NK-92 treated with Interleukin-12 subunit alpha and Interleukin-12 subunit beta, amount 100 ng/mL, for 24 hours (cell line): ENCODE measurements around the gene NUDT22.

Experiments used
- DNase-seq: peaks from one replicate; lab custom pipeline; 2025; lab: John Stamatoyannopoulos, UW

NUDT22 gene

GRCh38 chr11:64255135-64256128, 29.4 kb downstream of the NUDT22 start:
- no peak for DNase-seq

- DNase-seq, result no peak
Measured at GRCh38 chr11:64256300-64256699, 30.2 kb downstream of the NUDT22 start.

GRCh38 chr11:64258356-64258755, 32.3 kb downstream of the NUDT22 start:
- DNase-seq, result no peak

- no peak for DNase-seq
Measured at GRCh38 chr11:64258946-64259532, 33.0 kb downstream of the NUDT22 start.

GRCh38 chr11:64259533-64260067, 33.5 kb downstream of the NUDT22 start:
- DNase-seq, result peak; percentile 53

GRCh38 chr11:64260147-64260708, 34.2 kb downstream of the NUDT22 start:
- DNase-seq, result no peak

GRCh38 chr11:64261556-64262080, 35.5 kb downstream of the NUDT22 start:
- no peak for DNase-seq

- no peak for DNase-seq
Measured at GRCh38 chr11:64262271-64263002, 36.4 kb downstream of the NUDT22 start.

- DNase-seq, result no peak
Measured at GRCh38 chr11:64263021-64263946, 37.2 kb downstream of the NUDT22 start.

- no peak for DNase-seq
Measured at GRCh38 chr11:64263947-64264317, 37.9 kb downstream of the NUDT22 start.

- no peak for DNase-seq
Measured at GRCh38 chr11:64264371-64264852, 38.3 kb downstream of the NUDT22 start.

GRCh38 chr11:64265176-64266160, 39.4 kb downstream of the NUDT22 start:
- no peak for DNase-seq

- no peak for DNase-seq
Measured at GRCh38 chr11:64266339-64266738, 40.3 kb downstream of the NUDT22 start.

- DNase-seq, result no peak
Measured at GRCh38 chr11:64267207-64267945, 41.3 kb downstream of the NUDT22 start.

- no peak for DNase-seq
Measured at GRCh38 chr11:64268025-64268892, 42.2 kb downstream of the NUDT22 start.

GRCh38 chr11:64268893-64269539, 42.9 kb downstream of the NUDT22 start:
- DNase-seq, result peak; percentile 47
